HepG2 (cell line): Measurements from ENCODE around the gene DDX20. TPM values are rescaled to one million over a fixed set of nuclear protein-coding genes. Genes with fewer than 3 reads are reported as not detected.

Source experiments
- CAMTA2 ChIP-seq: sonication (generic); formaldehyde crosslinking; IDR thresholded peaks from 2 replicates; pipeline ENCODE4 v1.4.0; 2020; ENCODE audit warnings: mild to moderate bottlenecking, missing genetic modification reagents, borderline replicate concordance
- CEBPG ChIP-seq: IDR thresholded peaks from 2 replicates; pipeline ENCODE4 v1.6.1; 2016
- CHD4 ChIP-seq: fragments of 200-600 bp; sonication (generic); IDR thresholded peaks from 2 replicates; pipeline ENCODE4 v1.7.0; 2017; ENCODE audit warnings: mild to moderate bottlenecking, low read length, borderline replicate concordance
- GATAD1 ChIP-seq: IDR thresholded peaks from 2 replicates; pipeline ENCODE4 v1.6.1; 2016; ENCODE audit warnings: missing genetic modification reagents, missing compliant biosample characterization
- IRF9 ChIP-seq: sonication (generic); formaldehyde crosslinking; IDR thresholded peaks from 2 replicates; pipeline ENCODE4 v1.8.0; 2022; ENCODE audit warnings: missing genetic modification reagents, mild to moderate bottlenecking, borderline replicate concordance
- MED8 ChIP-seq: sonication (generic); formaldehyde crosslinking; IDR thresholded peaks from 2 replicates; pipeline ENCODE4 v1.8.1; 2023; ENCODE audit warnings: mild to moderate bottlenecking, missing genetic modification reagents; ENCODE audit not compliant: insufficient replicate concordance
- PATZ1 ChIP-seq: sonication (generic); formaldehyde crosslinking; IDR thresholded peaks from 2 replicates; pipeline ENCODE4 v1.4.0; 2020; ENCODE audit warnings: missing genetic modification reagents
- RBM39 ChIP-seq: fragments of 200-400 bp; formaldehyde crosslinking; IDR thresholded peaks from one replicate; pipeline ENCODE4 v1.6.1; 2018; ENCODE audit warnings: antibody characterized with exemption, mild to moderate bottlenecking, low read depth, low read length; ENCODE audit not compliant: poor library complexity, severe bottlenecking
- ZNF562 ChIP-seq: sonication (generic); formaldehyde crosslinking; IDR thresholded peaks from 2 replicates; pipeline ENCODE4 v1.8.0; 2022; ENCODE audit warnings: missing genetic modification reagents, borderline replicate concordance
- ZNF782 ChIP-seq: sonication (generic); formaldehyde crosslinking; IDR thresholded peaks from 2 replicates; pipeline ENCODE4 v1.4.0; 2020; ENCODE audit warnings: missing genetic modification reagents, mild to moderate bottlenecking, borderline replicate concordance
- polyA plus RNA-seq, 8 experiments: library from polyadenylated mRNA; depleted of rRNA in 3 of 8; stranded (reverse) in 7 of 8; unstranded in 1 of 8; fragments of >200 nt; fragmentation: Illumina TruSeq in 4 of 8; extraction: Trizol in 4 of 8; gene quantifications; 2 replicates each; pipeline versions ENCODE4 v1.2.1 to v1.2.3, GENCODE V29; 2011 to 2016; ENCODE audit warnings: low read depth in 4 of 8, missing spikeins in 1 of 8, mixed read lengths in 1 of 8; ENCODE audit not compliant: insufficient read depth in 1 of 8
- total RNA-seq, 5 experiments: library from RNA; depleted of rRNA; stranded (reverse); fragments of >200 nt; fragmentation: Illumina TruSeq; extraction: Trizol; gene quantifications; 2 replicates each; pipeline ENCODE4 v1.2.3, GENCODE V29; 2016; ENCODE audit warnings: low read depth in 1 of 5
- TF ChIP-seq, protein P1 (sequence below): sonication (generic); formaldehyde crosslinking; IDR thresholded peaks from one replicate; pipeline ENCODE4 v1.5.1; 2020; ENCODE audit warnings: mild to moderate bottlenecking, missing genetic modification reagents; ENCODE audit errors: not compliant biosample characterization
- TF ChIP-seq, protein P2 (sequence below): sonication (generic); formaldehyde crosslinking; conservative IDR thresholded peaks from 2 replicates; pipeline ENCODE4 v1.4.0; 2020; ENCODE audit warnings: missing genetic modification reagents
- TF ChIP-seq, protein P3 (sequence below): sonication (generic); formaldehyde crosslinking; IDR thresholded peaks from 2 replicates; pipeline ENCODE4 v1.8.0; 2022; ENCODE audit warnings: mild to moderate bottlenecking, missing genetic modification reagents

The DDX20 gene
- total and polyA plus RNA-seq, 2 of the 13 experiments (the other 11 are each of a cell fraction or from before 2014, with no cell fraction given), result 4.0 to 14.3 TPM

DNA sequence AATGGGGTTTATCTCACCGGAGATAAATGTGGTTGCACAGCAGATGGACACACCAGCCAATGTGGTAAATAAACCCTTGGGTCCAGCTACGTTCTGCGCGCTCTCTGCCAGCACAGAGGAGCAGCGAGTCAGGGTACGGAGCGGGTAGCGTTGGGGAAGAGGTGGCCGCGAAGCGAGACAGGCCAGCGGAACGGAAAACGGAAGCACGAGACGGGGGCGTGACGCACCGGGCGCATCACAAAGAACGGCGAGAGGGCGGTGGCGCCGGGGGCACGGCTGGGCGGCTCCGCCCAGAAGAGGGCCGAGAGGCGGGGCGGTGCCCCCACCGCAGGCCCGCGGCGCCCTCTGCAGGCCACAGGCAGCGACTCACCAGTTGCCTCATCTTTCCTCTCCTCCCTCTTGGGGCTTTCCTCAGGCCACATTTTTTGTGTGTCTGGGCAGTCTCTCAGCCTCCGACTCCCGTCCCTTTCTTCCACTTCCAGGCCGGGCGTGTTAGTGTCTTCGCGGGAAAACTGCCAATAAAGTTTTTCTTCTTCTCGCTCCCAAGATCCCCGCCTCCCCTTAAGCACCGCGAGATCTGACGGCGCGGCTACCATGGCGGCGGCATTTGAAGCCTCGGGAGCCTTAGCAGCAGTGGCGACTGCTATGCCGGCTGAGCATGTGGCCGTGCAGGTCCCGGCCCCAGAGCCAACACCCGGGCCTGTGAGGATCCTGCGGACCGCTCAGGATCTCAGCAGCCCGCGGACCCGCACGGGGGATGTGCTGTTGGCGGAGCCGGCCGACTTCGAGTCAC is at the start of gene DDX20 (continued):
- peak; percentile 78 for TF ChIP-seq RBM39
- TF ChIP-seq GATAD1, result peak; percentile 95
- TF ChIP-seq CAMTA2 (CRISPR knock-in tag), result peak; percentile 22; the same call in 1 of the 2 replicates
- no peak for TF ChIP-seq MED8 (CRISPR knock-in tag)
- TF ChIP-seq ZNF562, result no peak
- peak; percentile 53; the same call in 1 of the 2 replicates for TF ChIP-seq ZNF782 (CRISPR knock-in tag)
- TF ChIP-seq, protein P1, sequence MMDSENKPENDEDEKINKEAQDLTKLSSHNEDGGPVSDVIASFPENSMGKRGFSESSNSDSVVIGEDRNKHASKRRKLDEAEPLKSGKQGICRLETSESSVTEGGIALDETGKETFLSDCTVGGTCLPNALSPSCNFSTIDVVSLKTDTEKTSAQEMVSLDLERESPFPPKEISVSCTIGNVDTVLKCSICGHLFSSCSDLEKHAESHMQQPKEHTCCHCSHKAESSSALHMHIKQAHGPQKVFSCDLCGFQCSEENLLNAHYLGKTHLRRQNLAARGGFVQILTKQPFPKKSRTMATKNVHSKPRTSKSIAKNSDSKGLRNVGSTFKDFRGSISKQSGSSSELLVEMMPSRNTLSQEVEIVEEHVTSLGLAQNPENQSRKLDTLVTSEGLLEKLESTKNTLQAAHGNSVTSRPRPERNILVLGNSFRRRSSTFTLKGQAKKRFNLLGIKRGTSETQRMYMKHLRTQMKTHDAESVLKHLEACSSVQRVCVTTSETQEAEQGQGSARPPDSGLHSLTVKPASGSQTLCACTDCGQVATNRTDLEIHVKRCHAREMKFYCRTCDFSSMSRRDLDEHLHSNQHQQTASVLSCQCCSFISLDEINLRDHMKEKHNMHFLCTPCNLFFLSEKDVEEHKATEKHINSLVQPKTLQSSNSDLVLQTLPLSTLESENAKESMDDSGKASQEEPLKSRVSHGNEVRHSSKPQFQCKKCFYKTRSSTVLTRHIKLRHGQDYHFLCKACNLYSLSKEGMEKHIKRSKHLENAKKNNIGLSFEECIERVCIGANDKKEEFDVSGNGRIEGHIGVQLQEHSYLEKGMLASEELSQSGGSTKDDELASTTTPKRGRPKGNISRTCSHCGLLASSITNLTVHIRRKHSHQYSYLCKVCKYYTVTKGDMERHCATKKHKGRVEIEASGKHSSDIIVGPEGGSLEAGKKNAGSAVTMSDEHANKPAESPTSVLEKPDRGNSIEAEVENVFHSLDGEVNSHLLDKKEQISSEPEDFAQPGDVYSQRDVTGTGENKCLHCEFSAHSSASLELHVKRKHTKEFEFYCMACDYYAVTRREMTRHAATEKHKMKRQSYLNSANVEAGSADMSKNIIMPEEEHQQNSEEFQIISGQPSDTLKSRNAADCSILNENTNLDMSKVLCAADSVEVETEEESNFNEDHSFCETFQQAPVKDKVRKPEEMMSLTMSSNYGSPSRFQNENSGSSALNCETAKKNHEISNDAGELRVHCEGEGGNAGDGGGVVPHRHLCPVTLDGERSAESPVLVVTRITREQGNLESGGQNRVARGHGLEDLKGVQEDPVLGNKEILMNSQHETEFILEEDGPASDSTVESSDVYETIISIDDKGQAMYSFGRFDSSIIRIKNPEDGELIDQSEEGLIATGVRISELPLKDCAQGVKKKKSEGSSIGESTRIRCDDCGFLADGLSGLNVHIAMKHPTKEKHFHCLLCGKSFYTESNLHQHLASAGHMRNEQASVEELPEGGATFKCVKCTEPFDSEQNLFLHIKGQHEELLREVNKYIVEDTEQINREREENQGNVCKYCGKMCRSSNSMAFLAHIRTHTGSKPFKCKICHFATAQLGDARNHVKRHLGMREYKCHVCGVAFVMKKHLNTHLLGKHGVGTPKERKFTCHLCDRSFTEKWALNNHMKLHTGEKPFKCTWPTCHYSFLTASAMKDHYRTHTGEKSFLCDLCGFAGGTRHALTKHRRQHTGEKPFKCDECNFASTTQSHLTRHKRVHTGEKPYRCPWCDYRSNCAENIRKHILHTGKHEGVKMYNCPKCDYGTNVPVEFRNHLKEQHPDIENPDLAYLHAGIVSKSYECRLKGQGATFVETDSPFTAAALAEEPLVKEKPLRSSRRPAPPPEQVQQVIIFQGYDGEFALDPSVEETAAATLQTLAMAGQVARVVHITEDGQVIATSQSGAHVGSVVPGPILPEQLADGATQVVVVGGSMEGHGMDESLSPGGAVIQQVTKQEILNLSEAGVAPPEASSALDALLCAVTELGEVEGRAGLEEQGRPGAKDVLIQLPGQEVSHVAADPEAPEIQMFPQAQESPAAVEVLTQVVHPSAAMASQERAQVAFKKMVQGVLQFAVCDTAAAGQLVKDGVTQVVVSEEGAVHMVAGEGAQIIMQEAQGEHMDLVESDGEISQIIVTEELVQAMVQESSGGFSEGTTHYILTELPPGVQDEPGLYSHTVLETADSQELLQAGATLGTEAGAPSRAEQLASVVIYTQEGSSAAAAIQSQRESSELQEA (CRISPR knock-in tag), result no peak
- TF ChIP-seq CHD4, result no peak
- peak; percentile 60 for TF ChIP-seq IRF9 (CRISPR knock-in tag)
- peak; percentile 71 for TF ChIP-seq PATZ1 (CRISPR knock-in tag)
- TF ChIP-seq, protein P2, sequence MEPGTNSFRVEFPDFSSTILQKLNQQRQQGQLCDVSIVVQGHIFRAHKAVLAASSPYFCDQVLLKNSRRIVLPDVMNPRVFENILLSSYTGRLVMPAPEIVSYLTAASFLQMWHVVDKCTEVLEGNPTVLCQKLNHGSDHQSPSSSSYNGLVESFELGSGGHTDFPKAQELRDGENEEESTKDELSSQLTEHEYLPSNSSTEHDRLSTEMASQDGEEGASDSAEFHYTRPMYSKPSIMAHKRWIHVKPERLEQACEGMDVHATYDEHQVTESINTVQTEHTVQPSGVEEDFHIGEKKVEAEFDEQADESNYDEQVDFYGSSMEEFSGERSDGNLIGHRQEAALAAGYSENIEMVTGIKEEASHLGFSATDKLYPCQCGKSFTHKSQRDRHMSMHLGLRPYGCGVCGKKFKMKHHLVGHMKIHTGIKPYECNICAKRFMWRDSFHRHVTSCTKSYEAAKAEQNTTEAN (CRISPR knock-in tag), result 0 out of 2 replicates have a peak, but pooled peaks have one; percentile 63
- TF ChIP-seq, protein P3, sequence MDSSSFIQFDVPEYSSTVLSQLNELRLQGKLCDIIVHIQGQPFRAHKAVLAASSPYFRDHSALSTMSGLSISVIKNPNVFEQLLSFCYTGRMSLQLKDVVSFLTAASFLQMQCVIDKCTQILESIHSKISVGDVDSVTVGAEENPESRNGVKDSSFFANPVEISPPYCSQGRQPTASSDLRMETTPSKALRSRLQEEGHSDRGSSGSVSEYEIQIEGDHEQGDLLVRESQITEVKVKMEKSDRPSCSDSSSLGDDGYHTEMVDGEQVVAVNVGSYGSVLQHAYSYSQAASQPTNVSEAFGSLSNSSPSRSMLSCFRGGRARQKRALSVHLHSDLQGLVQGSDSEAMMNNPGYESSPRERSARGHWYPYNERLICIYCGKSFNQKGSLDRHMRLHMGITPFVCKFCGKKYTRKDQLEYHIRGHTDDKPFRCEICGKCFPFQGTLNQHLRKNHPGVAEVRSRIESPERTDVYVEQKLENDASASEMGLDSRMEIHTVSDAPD (CRISPR knock-in tag), result no peak
- TF ChIP-seq CEBPG (CRISPR knock-in tag), result peak; percentile 25; the same call in 1 of the 2 replicates
